Neutrophil (primary cell): ENCODE data around the gene TWSG1.

Experiments used
- H3K27ac ChIP-seq: fragments of 200-600 bp; sonication (generic); 2 replicates; pipeline ENCODE4 v1.5.1; 2016; ENCODE audit warnings: mild to moderate bottlenecking, moderate library complexity
- H3K27me3 ChIP-seq: fragments of 200-600 bp; sonication (generic); 2 replicates; pipeline ENCODE4 v1.6.0; 2016; ENCODE audit warnings: mild to moderate bottlenecking
- H3K36me3 ChIP-seq: fragments of 200-600 bp; sonication (generic); 2 replicates; pipeline ENCODE4 v1.5.1; 2017
- H3K4me1 ChIP-seq, 2 experiments: fragments of 200-600 bp in 1 of 2; sonication (generic) in 1 of 2; 1 replicate in 1 of 2; 2 replicates in 1 of 2; pipeline versions ENCODE4 v1.5.1 to v1.6.1; 2013 to 2016; ENCODE audit warnings: low read depth in 1 of 2, low read length in 1 of 2, mild to moderate bottlenecking in 1 of 2, moderate library complexity in 1 of 2; ENCODE audit not compliant: control insufficient read depth in 1 of 2, insufficient read depth in 1 of 2
- H3K4me3 ChIP-seq, 2 experiments: fragments of 200-600 bp in 1 of 2; sonication (generic) in 1 of 2; 1 replicate in 1 of 2; 2 replicates in 1 of 2; pipeline ENCODE4 v1.5.1; 2013 to 2016; ENCODE audit warnings: low read depth in 1 of 2, low read length in 1 of 2, mild to moderate bottlenecking in 1 of 2, moderate library complexity in 1 of 2
- H3K9me3 ChIP-seq: fragments of 200-600 bp; sonication (generic); 2 replicates; pipeline ENCODE4 v1.5.1; 2016
- CTCF ChIP-seq: fragments of 200-600 bp; sonication (generic); IDR thresholded peaks from 2 replicates; pipeline ENCODE4 v1.5.1; 2016; ENCODE audit warnings: antibody characterized with exemption

Gene TWSG1

GRCh38 chr18:9433671-9434121 lies 99.1 kb downstream of the TWSG1 start:
- TF ChIP-seq CTCF: no peak
- Histone ChIP-seq H3K4me3 (peak overlapping the region; percentile 14 to 36), H3K36me3 (no peaks in the 10 kb centered on the region)

GRCh38 chr18:9434122-9434701 lies 99.6 kb downstream of the TWSG1 start:
- peak overlapping the region; percentile 62 for H3K27ac ChIP-seq
- TF ChIP-seq CTCF: no peak

More at GRCh38 chr18:9433671-9434121, 99.1 kb downstream of the TWSG1 start:
- Histone ChIP-seq H3K27ac (peak overlapping the region; percentile 62), H3K27me3 (no peaks in the 10 kb centered on the region), H3K4me1 (peaks cover 11 to 17% of the 10 kb centered on the region in 2 experiments), H3K9me3 (no peaks in the 10 kb centered on the region)

GRCh38 chr18:9435041-9435440 lies 100.5 kb downstream of the TWSG1 start:
- Histone ChIP-seq H3K36me3 (no peaks in the 10 kb centered on the region), H3K27ac (no peak overlapping the region), H3K4me1 (peaks cover 11 to 17% of the 10 kb centered on the region in 2 experiments), H3K27me3 (no peaks in the 10 kb centered on the region), H3K4me3 (no peak overlapping the region), H3K9me3 (no peaks in the 10 kb centered on the region)
- no peak for TF ChIP-seq CTCF

More at GRCh38 chr18:9434122-9434701, 99.6 kb downstream of the TWSG1 start:
- Histone ChIP-seq H3K36me3 (no peaks in the 10 kb centered on the region), H3K4me1 (peaks cover 11 to 17% of the 10 kb centered on the region in 2 experiments), H3K27me3 (no peaks in the 10 kb centered on the region), H3K4me3 (peak overlapping the region; percentile 14 to 36), H3K9me3 (no peaks in the 10 kb centered on the region)

GRCh38 chr18:9436206-9436929 lies 101.8 kb downstream of the TWSG1 start:
- Histone ChIP-seq H3K27ac (no peak overlapping the region), H3K4me3 (no peak overlapping the region)

GRCh38 chr18:9437021-9437437 lies 102.5 kb downstream of the TWSG1 start:
- Histone ChIP-seq H3K36me3 (no peaks in the 10 kb centered on the region), H3K4me1 (peaks cover 11 to 17% of the 10 kb centered on the region in 2 experiments), H3K4me3 (no peak overlapping the region), H3K27me3 (no peaks in the 10 kb centered on the region), H3K27ac (no peak overlapping the region), H3K9me3 (no peaks in the 10 kb centered on the region)
- no peak for TF ChIP-seq CTCF

More at GRCh38 chr18:9436206-9436929, 101.8 kb downstream of the TWSG1 start:
- Histone ChIP-seq H3K36me3 (no peaks in the 10 kb centered on the region), H3K9me3 (no peaks in the 10 kb centered on the region), H3K4me1 (peaks cover 11 to 17% of the 10 kb centered on the region in 2 experiments), H3K27me3 (no peaks in the 10 kb centered on the region)
- TF ChIP-seq CTCF: no peak
